ENCODE measurements around the gene RPN1. TPM values are rescaled to one million over a fixed set of nuclear protein-coding genes. Genes with fewer than 3 reads are reported as not detected.

The RPN1 gene
- total RNA-seq, 4 donors from 2014 or later = 197 to 219 (median 212) TPM

DNA sequence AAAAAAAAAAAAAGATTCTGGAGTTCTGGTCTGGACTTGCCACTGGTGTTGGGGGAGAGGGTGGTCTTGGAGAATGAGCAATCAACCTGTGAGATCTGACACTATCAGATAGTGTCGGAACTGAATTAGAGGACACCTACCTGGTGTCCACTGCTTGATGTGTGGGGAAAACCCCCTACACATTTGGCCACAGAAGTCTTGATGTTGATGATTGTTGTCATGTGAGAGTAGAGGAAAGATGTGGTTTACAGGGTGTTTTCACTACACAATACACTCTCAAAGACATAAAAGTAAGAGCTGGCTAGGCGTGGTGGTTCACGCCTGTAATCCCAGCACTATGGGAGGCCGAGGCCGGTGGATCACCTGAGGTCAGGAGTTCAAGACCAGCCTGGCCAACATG is 38.4 kb upstream of the RPN1 start:
- no peak for DNase-seq
- intact Hi-C loops (cut with DNase I; ENCODE audit: low total_unique reads) = no loop called here
- in situ Hi-C loops (cut with MboI; ENCODE audit: low sequenced_read_pairs in 4 of 4) = loop anchor here in 3 of 4 donors (10.0 to 25.0 kb wide), 5 partner anchors 98 to 186 kb away; partner anchors contain the start of gene ACAD9 (in 1 of the 3)

DNA sequence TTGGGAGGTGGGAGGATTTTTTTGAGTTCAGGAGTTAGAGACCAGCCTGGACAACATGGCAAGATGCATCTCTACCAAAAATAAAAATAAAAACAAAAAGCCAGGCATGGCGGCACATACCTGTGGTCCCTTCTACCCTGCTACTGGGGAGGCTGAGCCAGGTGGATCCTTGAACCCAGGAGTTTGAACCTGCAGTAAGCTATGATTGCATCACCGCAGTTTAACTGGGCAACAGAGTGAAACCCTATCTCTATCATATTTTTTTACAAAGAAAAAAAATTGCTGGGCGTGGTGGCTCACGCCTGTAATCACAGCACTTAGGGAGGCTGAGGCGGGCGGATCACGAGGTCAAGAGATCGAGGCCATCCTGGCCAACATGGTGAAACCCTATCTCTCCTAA is 35.8 kb upstream of the RPN1 start:
- H3K9me3 ChIP-seq = no peaks in the 10 kb centered on the region
- no peaks in the 10 kb centered on the region for H3K36me3 ChIP-seq
- no peak overlapping the region for H3K27ac ChIP-seq
- H3K4me3 ChIP-seq = no peak overlapping the region
- intact Hi-C loops (cut with DNase I; ENCODE audit: low total_unique reads) = no loop called here
- no peak for ATAC-seq
- peaks cover 0 to 6% of the 10 kb centered on the region in 2 donors for H3K4me1 ChIP-seq
- DNase-seq = no peak
- TF ChIP-seq POLR2A (IDR thresholded peaks at IDR 0.05) = no peak
- TF ChIP-seq, protein P1, sequence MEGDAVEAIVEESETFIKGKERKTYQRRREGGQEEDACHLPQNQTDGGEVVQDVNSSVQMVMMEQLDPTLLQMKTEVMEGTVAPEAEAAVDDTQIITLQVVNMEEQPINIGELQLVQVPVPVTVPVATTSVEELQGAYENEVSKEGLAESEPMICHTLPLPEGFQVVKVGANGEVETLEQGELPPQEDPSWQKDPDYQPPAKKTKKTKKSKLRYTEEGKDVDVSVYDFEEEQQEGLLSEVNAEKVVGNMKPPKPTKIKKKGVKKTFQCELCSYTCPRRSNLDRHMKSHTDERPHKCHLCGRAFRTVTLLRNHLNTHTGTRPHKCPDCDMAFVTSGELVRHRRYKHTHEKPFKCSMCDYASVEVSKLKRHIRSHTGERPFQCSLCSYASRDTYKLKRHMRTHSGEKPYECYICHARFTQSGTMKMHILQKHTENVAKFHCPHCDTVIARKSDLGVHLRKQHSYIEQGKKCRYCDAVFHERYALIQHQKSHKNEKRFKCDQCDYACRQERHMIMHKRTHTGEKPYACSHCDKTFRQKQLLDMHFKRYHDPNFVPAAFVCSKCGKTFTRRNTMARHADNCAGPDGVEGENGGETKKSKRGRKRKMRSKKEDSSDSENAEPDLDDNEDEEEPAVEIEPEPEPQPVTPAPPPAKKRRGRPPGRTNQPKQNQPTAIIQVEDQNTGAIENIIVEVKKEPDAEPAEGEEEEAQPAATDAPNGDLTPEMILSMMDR (IDR thresholded peaks at IDR 0.05 in 4 of 5, conservative IDR thresholded peaks at IDR 0.05 in 1 of 5) = no peak
- H3K27me3 ChIP-seq = no peaks in the 10 kb centered on the region
- in situ Hi-C loops (cut with MboI; ENCODE audit: low sequenced_read_pairs in 4 of 4) = loop anchor here in 3 of 4 donors (10.0 to 25.0 kb wide), 5 partner anchors 101 to 188 kb away; partner anchors contain the start of gene ACAD9 (in 1 of the 3)

More for the DNA sequence above, 38.4 kb upstream of the RPN1 start:
- ATAC-seq = no peak
- TF ChIP-seq POLR2A (IDR thresholded peaks at IDR 0.05) = no peak
- TF ChIP-seq, protein P1 (IDR thresholded peaks at IDR 0.05 in 4 of 5, conservative IDR thresholded peaks at IDR 0.05 in 1 of 5) = no peak
- no peaks in the 10 kb centered on the region for H3K27me3 ChIP-seq
- no peaks in the 10 kb centered on the region for H3K9me3 ChIP-seq
- H3K27ac ChIP-seq = no peak overlapping the region
- no peaks in the 10 kb centered on the region for H3K36me3 ChIP-seq
- H3K4me3 ChIP-seq = no peak overlapping the region
- H3K4me1 ChIP-seq = no peaks in the 10 kb centered on the region

DNA sequence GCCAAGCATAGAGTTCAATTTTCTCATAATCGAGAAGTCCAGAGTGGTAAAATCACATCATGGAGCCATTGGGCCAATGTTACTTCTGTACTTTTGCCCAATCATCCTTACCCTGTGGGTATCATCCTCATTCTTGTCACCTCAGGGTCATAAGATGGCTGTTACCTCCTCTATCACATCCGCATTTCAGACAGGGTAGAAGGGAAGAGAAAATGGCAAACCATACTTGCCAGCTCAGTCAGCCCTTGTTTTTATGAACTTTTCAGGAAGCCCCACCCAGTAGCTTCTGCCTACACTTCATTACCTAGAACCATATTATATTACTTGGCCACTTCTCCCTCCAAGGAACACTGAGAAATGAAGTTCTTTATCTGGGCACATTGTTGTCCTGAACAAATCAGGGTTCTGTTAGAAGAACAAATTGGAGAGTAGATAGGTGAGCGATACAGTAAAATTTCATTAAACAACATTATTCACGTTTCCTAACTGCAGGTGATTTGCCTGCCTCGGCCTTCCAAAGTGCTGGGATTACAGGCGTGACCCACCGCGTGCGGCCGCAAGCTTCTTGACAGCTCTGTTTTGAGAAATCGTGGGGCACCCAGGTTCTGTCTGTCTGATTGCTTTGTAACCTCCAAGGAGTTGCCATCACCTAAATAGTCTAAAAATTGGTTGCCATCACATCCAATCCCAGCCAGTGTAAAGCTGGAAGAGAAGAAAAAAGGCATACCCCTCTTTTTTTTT is 34.5 kb upstream of the RPN1 start:
- intact Hi-C loops (cut with DNase I; ENCODE audit: low total_unique reads) (no loop called here), in situ Hi-C loops (cut with MboI; ENCODE audit: low sequenced_read_pairs in 4 of 4) (loop anchor here in 3 of 4 donors (10.0 to 25.0 kb wide), 5 partner anchors 102 to 190 kb away; partner anchors contain the start of gene ACAD9 (in 1 of the 3))
- TF ChIP-seq, protein P1 (IDR thresholded peaks at IDR 0.05 in 4 of 5, conservative IDR thresholded peaks at IDR 0.05 in 1 of 5) = no peak
- TF ChIP-seq POLR2A (IDR thresholded peaks at IDR 0.05) = no peak

DNA sequence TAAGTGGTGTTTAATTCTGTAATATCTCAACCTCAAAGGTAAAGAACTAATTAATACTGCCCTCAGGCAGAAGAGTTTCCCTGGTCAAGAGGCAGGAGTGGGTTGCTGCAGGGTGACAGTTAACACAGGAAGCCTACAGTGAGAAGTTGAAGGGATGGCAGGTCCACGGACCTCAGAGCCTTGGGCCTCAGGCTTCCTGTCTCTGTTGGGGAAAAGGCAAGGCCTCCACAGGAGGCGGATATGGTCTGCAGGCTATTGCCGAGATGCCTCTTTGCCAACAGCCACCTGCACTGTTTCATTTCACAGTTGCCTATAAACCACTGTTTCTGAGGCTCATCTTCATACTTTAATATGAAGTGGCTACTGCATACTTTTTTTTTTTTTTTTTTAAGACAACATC is 33.3 kb upstream of the RPN1 start:
- peaks cover 0 to 8% of the 10 kb centered on the region in 2 donors for H3K4me1 ChIP-seq
- H3K27me3 ChIP-seq = no peaks in the 10 kb centered on the region
- intact Hi-C loops (cut with DNase I; ENCODE audit: low total_unique reads) (no loop called here), in situ Hi-C loops (cut with MboI; ENCODE audit: low sequenced_read_pairs in 4 of 4) (loop anchor here in 3 of 4 donors (10.0 to 25.0 kb wide), 5 partner anchors 103 to 191 kb away; partner anchors contain the start of gene ACAD9 (in 1 of the 3))
- H3K36me3 ChIP-seq = no peaks in the 10 kb centered on the region
- no peak overlapping the region for H3K27ac ChIP-seq
- H3K4me3 ChIP-seq = no peak overlapping the region
- H3K9me3 ChIP-seq = no peaks in the 10 kb centered on the region
- DNase-seq (no peak), ATAC-seq (no peak)
- TF ChIP-seq, protein P1 (IDR thresholded peaks at IDR 0.05 in 4 of 5, conservative IDR thresholded peaks at IDR 0.05 in 1 of 5) = no peak
- TF ChIP-seq POLR2A (IDR thresholded peaks at IDR 0.05) = no peak

More for the DNA sequence above, 34.5 kb upstream of the RPN1 start:
- no peaks in the 10 kb centered on the region for H3K36me3 ChIP-seq
- H3K27me3 ChIP-seq = no peaks in the 10 kb centered on the region
- ATAC-seq (no peak), DNase-seq (no peak)
- peaks cover 0 to 8% of the 10 kb centered on the region in 2 donors for H3K4me1 ChIP-seq
- H3K27ac ChIP-seq = no peak overlapping the region
- no peaks in the 10 kb centered on the region for H3K9me3 ChIP-seq
- no peak overlapping the region for H3K4me3 ChIP-seq

Data from gastrocnemius medialis (tissue), 4 donors.